ENCODE results near the gene LYRM1.
"Not testable (repeated sequence)": the region's sequence is repeated elsewhere in the genome, so short reads cannot be mapped to it uniquely, and the experiment has no call there.

Gene LYRM1

GRCh38 chr16:20956319-20956718 is 55.7 kb downstream of the LYRM1 start:
- H3K36me3 ChIP-seq (ENCODE audit: control insufficient read depth in 1 of 2, insufficient read depth in 2 of 2, low read length in 2 of 2), result no peaks in the 10 kb centered on the region
- no peak overlapping the region for H3K4me3 ChIP-seq (ENCODE audit: low read depth in 1 of 2, low read length in 2 of 2)
- no peaks in the 10 kb centered on the region for H3K4me1 ChIP-seq (ENCODE audit: control insufficient read depth in 1 of 2, insufficient read depth in 2 of 2, low read length in 2 of 2)
- no peaks in the 10 kb centered on the region for H3K27me3 ChIP-seq (ENCODE audit: low read depth, low read length)
- no peak overlapping the region for H3K27ac ChIP-seq (ENCODE audit: low read length)
- H3K9me3 ChIP-seq (ENCODE audit: control insufficient read depth in 1 of 2, low read length in 2 of 2), result no peaks in the 10 kb centered on the region

GRCh38 chr16:20957153-20957552 is 56.6 kb downstream of the LYRM1 start:
- Histone ChIP-seq H3K4me3 (ENCODE audit: low read depth in 1 of 2, low read length in 2 of 2) (no peak overlapping the region), H3K36me3 (ENCODE audit: control insufficient read depth in 1 of 2, insufficient read depth in 2 of 2, low read length in 2 of 2) (no peaks in the 10 kb centered on the region), H3K27ac (ENCODE audit: low read length) (no peak overlapping the region), H3K4me1 (ENCODE audit: control insufficient read depth in 1 of 2, insufficient read depth in 2 of 2, low read length in 2 of 2) (no peaks in the 10 kb centered on the region), H3K27me3 (ENCODE audit: low read depth, low read length) (no peaks in the 10 kb centered on the region), H3K9me3 (ENCODE audit: control insufficient read depth in 1 of 2, low read length in 2 of 2) (no peaks in the 10 kb centered on the region)

- no peaks in the 10 kb centered on the region for H3K36me3 ChIP-seq (ENCODE audit: control insufficient read depth in 1 of 2, insufficient read depth in 2 of 2, low read length in 2 of 2)
- no peaks in the 10 kb centered on the region for H3K4me1 ChIP-seq (ENCODE audit: control insufficient read depth in 1 of 2, insufficient read depth in 2 of 2, low read length in 2 of 2)
- H3K9me3 ChIP-seq (ENCODE audit: control insufficient read depth in 1 of 2, low read length in 2 of 2), result no peaks in the 10 kb centered on the region
- H3K27ac ChIP-seq (ENCODE audit: low read length), result no peak overlapping the region
- H3K27me3 ChIP-seq (ENCODE audit: low read depth, low read length), result no peaks in the 10 kb centered on the region
- no peak overlapping the region for H3K4me3 ChIP-seq (ENCODE audit: low read depth in 1 of 2, low read length in 2 of 2)
Observed at GRCh38 chr16:20960899-20961298, 60.3 kb downstream of the LYRM1 start.

DNA sequence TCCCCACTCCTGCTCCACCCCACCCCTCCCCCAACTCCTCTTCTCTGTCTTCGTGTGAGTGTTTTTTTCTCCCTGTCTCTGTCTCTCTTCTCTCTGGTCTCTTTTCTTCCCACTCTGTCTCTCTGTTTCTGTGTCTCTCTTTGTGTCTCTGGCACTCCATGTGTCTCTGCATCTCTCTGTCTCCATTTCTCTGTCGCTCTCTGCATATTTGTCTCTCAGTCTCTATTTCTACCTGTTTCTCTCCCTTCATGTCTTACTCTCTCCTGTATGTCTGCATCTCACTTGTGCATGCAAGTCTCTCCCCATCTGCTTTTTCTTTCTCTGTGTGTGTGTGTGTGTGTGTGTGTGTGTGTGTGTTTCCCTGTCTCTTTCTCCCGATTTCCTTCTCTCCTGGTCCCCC is 68.2 kb downstream of the LYRM1 start:
- Histone ChIP-seq H3K4me1 (ENCODE audit: control insufficient read depth in 1 of 2, insufficient read depth in 2 of 2, low read length in 2 of 2) (no peaks in the 10 kb centered on the region), H3K9me3 (ENCODE audit: control insufficient read depth in 1 of 2, low read length in 2 of 2) (no peaks in the 10 kb centered on the region), H3K27me3 (ENCODE audit: low read depth, low read length) (no peaks in the 10 kb centered on the region), H3K4me3 (ENCODE audit: low read depth in 1 of 2, low read length in 2 of 2) (no peak overlapping the region), H3K36me3 (ENCODE audit: control insufficient read depth in 1 of 2, insufficient read depth in 2 of 2, low read length in 2 of 2) (no peaks in the 10 kb centered on the region), H3K27ac (ENCODE audit: low read length) (no peak overlapping the region)

- Histone ChIP-seq H3K27ac (ENCODE audit: low read length) (no peak overlapping the region), H3K36me3 (ENCODE audit: control insufficient read depth in 1 of 2, insufficient read depth in 2 of 2, low read length in 2 of 2) (no peaks in the 10 kb centered on the region), H3K4me3 (ENCODE audit: low read depth in 1 of 2, low read length in 2 of 2) (no peak overlapping the region), H3K27me3 (ENCODE audit: low read depth, low read length) (no peaks in the 10 kb centered on the region), H3K4me1 (ENCODE audit: control insufficient read depth in 1 of 2, insufficient read depth in 2 of 2, low read length in 2 of 2) (no peaks in the 10 kb centered on the region), H3K9me3 (ENCODE audit: control insufficient read depth in 1 of 2, low read length in 2 of 2) (no peaks in the 10 kb centered on the region)
Observed at GRCh38 chr16:20969386-20969785, 68.8 kb downstream of the LYRM1 start.

- no peaks in the 10 kb centered on the region for H3K27me3 ChIP-seq (ENCODE audit: low read depth, low read length)
Observed at GRCh38 chr16:20971401-20971800, 70.8 kb downstream of the LYRM1 start.

GRCh38 chr16:20973201-20973600 is 72.6 kb downstream of the LYRM1 start:
- H3K4me3 ChIP-seq (ENCODE audit: low read depth in 1 of 2, low read length in 2 of 2); H3K9me3 ChIP-seq (ENCODE audit: control insufficient read depth in 1 of 2, low read length in 2 of 2); H3K36me3 ChIP-seq (ENCODE audit: control insufficient read depth in 1 of 2, insufficient read depth in 2 of 2, low read length in 2 of 2); H3K27ac ChIP-seq (ENCODE audit: low read length); H3K27me3 ChIP-seq (ENCODE audit: low read depth, low read length); H3K4me1 ChIP-seq (ENCODE audit: control insufficient read depth in 1 of 2, insufficient read depth in 2 of 2, low read length in 2 of 2): not testable (repeated sequence)

More at GRCh38 chr16:20971401-20971800, 70.8 kb downstream of the LYRM1 start:
- Histone ChIP-seq H3K9me3 (ENCODE audit: control insufficient read depth in 1 of 2, low read length in 2 of 2) (no peaks in the 10 kb centered on the region), H3K4me3 (ENCODE audit: low read depth in 1 of 2, low read length in 2 of 2) (no peak overlapping the region), H3K36me3 (ENCODE audit: control insufficient read depth in 1 of 2, insufficient read depth in 2 of 2, low read length in 2 of 2) (no peaks in the 10 kb centered on the region), H3K27ac (ENCODE audit: low read length) (no peak overlapping the region), H3K4me1 (ENCODE audit: control insufficient read depth in 1 of 2, insufficient read depth in 2 of 2, low read length in 2 of 2) (no peaks in the 10 kb centered on the region)
